ENCODE measurements around the gene LTBR. TPM values are rescaled to one million over a fixed set of nuclear protein-coding genes. Genes with fewer than 3 reads are reported as not detected.

The LTBR gene
- total RNA-seq, 4 donors from 2014 or later: 99.9 to 171 (median 142) TPM

- ATAC-seq (ENCODE audit: low FRiP score) (no peak), DNase-seq (ENCODE audit: low spot score) (no peak)
- no peak for TF ChIP-seq CTCF (IDR thresholded peaks at IDR 0.05)
Measured at GRCh38 chr12:6355491-6356373, 28.2 kb upstream of the LTBR start.

- DNase-seq (ENCODE audit: low spot score): no peak
- TF ChIP-seq CTCF (IDR thresholded peaks at IDR 0.05): no peak
- no peak for ATAC-seq (ENCODE audit: low FRiP score)
Measured at GRCh38 chr12:6356374-6356820, 27.6 kb upstream of the LTBR start.

- TF ChIP-seq CTCF (IDR thresholded peaks at IDR 0.05): no peak
- ATAC-seq (ENCODE audit: low FRiP score) (no peak), DNase-seq (ENCODE audit: low spot score) (no peak)
Measured at GRCh38 chr12:6358881-6359280, 25.1 kb upstream of the LTBR start.

- no peak for DNase-seq (ENCODE audit: low spot score)
- no peak for TF ChIP-seq CTCF (IDR thresholded peaks at IDR 0.05)
- no peak for ATAC-seq (ENCODE audit: low FRiP score)
Measured at GRCh38 chr12:6360080-6360571, 23.8 kb upstream of the LTBR start.

- ATAC-seq (ENCODE audit: low FRiP score): no peak
Measured at GRCh38 chr12:6360578-6361490, 23.1 kb upstream of the LTBR start.

GRCh38 chr12:6361834-6362233 is 22.1 kb upstream of the LTBR start:
- peak; percentile 86 for ATAC-seq (ENCODE audit: low FRiP score)
- TF ChIP-seq CTCF (IDR thresholded peaks at IDR 0.05): no peak

More at GRCh38 chr12:6360578-6361490, 23.1 kb upstream of the LTBR start:
- DNase-seq (ENCODE audit: low spot score): no peak
- TF ChIP-seq CTCF (IDR thresholded peaks at IDR 0.05): no peak

More at GRCh38 chr12:6361834-6362233, 22.1 kb upstream of the LTBR start:
- no peak for DNase-seq (ENCODE audit: low spot score)

All from omental fat pad (tissue), 4 donors.